Measurements from ENCODE around the gene RFT1. TPM values are rescaled to one million over a fixed set of nuclear protein-coding genes. Genes with fewer than 3 reads are reported as not detected.

The RFT1 gene
- total RNA-seq, 4 donors from 2014 or later = 12.0 to 18.6 (median 14.6) TPM

DNA sequence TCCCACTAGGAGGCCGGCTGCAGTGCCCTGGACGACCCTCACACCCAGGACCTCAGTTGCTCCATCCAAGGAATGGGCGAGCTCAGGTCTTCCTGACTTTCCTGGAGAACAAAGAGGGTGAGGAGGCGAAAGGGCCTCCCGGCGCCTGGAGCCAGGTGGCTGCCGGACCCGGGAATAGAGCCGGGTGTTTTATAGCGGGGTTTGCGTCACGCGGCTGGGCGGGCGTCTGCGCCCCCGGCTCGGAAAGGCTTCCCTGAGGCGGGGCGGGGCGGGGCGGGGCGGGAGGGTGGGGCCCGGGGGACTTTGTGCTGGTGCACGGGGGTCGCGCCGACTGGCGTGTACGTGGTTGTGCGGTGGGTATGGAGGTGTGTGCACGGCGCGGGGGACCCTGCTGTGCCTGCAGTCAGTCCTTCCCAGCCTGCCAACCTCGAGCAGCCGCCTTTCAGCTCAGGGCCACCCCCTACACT, 26.2 kb upstream of the RFT1 start:
- TF ChIP-seq EP300 (IDR thresholded peaks at IDR 0.05) = no peak
- TF ChIP-seq POLR2A (IDR thresholded peaks at IDR 0.05) = no peak
- TF ChIP-seq, protein P1, sequence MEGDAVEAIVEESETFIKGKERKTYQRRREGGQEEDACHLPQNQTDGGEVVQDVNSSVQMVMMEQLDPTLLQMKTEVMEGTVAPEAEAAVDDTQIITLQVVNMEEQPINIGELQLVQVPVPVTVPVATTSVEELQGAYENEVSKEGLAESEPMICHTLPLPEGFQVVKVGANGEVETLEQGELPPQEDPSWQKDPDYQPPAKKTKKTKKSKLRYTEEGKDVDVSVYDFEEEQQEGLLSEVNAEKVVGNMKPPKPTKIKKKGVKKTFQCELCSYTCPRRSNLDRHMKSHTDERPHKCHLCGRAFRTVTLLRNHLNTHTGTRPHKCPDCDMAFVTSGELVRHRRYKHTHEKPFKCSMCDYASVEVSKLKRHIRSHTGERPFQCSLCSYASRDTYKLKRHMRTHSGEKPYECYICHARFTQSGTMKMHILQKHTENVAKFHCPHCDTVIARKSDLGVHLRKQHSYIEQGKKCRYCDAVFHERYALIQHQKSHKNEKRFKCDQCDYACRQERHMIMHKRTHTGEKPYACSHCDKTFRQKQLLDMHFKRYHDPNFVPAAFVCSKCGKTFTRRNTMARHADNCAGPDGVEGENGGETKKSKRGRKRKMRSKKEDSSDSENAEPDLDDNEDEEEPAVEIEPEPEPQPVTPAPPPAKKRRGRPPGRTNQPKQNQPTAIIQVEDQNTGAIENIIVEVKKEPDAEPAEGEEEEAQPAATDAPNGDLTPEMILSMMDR (IDR thresholded peaks at IDR 0.05) = no peak
- no peak overlapping the region for H3K4me3 ChIP-seq
- H3K9me3 ChIP-seq = no peaks in the 10 kb centered on the region
- peaks cover 0 to 17% of the 10 kb centered on the region in 2 donors for H3K27me3 ChIP-seq
- H3K27ac ChIP-seq = no peak overlapping the region
- H3K36me3 ChIP-seq = no peaks in the 10 kb centered on the region
- DNase-seq (ENCODE audit: low spot score in 2 of 2) = no peak
- WGBS, 2 donors = 15 to 23% methylated on average over 15 to 18 of the region's 36 CpGs
- peaks cover 0 to 43% (median 14%) of the 10 kb centered on the region in 4 donors for H3K4me1 ChIP-seq

DNA sequence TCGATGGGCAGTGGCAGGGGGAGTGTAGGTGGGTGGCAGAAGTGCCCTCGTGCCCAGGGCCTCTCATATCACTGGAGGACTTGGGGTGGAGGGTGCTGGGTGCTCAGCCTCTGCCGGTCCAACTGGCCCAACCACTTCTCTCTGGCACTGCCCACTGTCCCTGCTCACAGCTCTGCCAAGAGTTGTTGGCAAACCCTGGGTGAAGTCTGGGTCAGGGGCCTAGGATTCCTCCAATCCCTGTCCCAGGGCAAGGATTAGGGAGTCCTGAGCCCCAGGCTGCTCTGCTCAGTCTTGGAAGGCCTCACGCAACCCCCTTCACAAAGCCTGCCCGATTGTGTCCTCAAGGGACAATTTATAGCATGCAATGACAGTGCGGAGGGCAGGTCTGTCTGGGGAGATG, 25.5 kb upstream of the RFT1 start:
- TF ChIP-seq, protein P1 (IDR thresholded peaks at IDR 0.05) = no peak
- TF ChIP-seq EP300 (IDR thresholded peaks at IDR 0.05) (no peak), POLR2A (IDR thresholded peaks at IDR 0.05) (no peak)
- DNase-seq (ENCODE audit: low spot score in 2 of 2) = no peak
- H3K4me1 ChIP-seq = peaks cover 0 to 44% (median 14%) of the 10 kb centered on the region in 4 donors
- no peaks in the 10 kb centered on the region for H3K36me3 ChIP-seq
- no peak overlapping the region for H3K4me3 ChIP-seq
- no peak overlapping the region for H3K27ac ChIP-seq
- H3K9me3 ChIP-seq = no peaks in the 10 kb centered on the region
- WGBS, 2 donors = 74 to 88% methylated on average over 5 to 6 of the region's 6 CpGs
- peaks cover 0 to 17% of the 10 kb centered on the region in 2 donors for H3K27me3 ChIP-seq

GRCh38 chr3:53154881-53155285, 24.6 kb upstream of the RFT1 start:
- Histone ChIP-seq H3K9me3 (no peaks in the 10 kb centered on the region), H3K27ac (no peak overlapping the region), H3K4me3 (no peak overlapping the region), H3K36me3 (no peaks in the 10 kb centered on the region), H3K4me1 (peaks cover 0 to 41% (median 7%) of the 10 kb centered on the region in 4 donors), H3K27me3 (peaks cover 0 to 17% of the 10 kb centered on the region in 2 donors)
- 75 to 82% methylated on average over 3 to 4 of the region's 4 CpGs for WGBS, 2 donors
- TF ChIP-seq, protein P1 (IDR thresholded peaks at IDR 0.05) = no peak
- TF ChIP-seq EP300 (IDR thresholded peaks at IDR 0.05) = no peak
- no peak for DNase-seq (ENCODE audit: low spot score in 2 of 2)

DNA sequence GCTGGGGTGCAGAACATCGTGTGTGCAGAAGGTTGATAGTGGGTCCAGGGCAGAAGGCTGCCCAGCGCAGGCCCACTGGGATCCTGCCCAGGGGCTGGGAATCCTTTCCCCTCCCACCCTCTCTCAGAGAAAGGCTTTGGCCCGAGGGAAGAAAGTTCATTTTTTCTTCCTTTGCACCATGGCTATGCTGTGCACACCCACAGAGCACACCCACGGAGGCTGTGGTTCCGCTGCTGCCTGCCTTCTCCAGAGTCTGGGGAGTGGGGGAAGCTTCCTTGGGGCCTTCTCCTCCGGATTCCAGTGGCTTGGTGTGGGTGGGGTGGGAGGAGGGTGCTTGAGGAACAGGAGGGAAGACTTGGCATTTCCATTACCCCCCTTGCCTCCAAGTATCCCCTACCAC, 23.7 kb upstream of the RFT1 start:
- no peak overlapping the region for H3K4me3 ChIP-seq
- DNase-seq (ENCODE audit: low spot score in 2 of 2) = no peak
- peaks cover 0 to 17% of the 10 kb centered on the region in 2 donors for H3K27me3 ChIP-seq
- H3K9me3 ChIP-seq = no peaks in the 10 kb centered on the region
- no peaks in the 10 kb centered on the region for H3K36me3 ChIP-seq
- peak overlapping the region in 1 of 4 donors; percentile 34 for H3K27ac ChIP-seq
- TF ChIP-seq EP300 (IDR thresholded peaks at IDR 0.05) = peak in 1 of 2 donors; percentile 6
- TF ChIP-seq, protein P1 (IDR thresholded peaks at IDR 0.05) = no peak
- TF ChIP-seq POLR2A (IDR thresholded peaks at IDR 0.05) = no peak
- peaks cover 0 to 32% (median 2%) of the 10 kb centered on the region in 4 donors for H3K4me1 ChIP-seq
- 42 to 46% methylated on average over 6 of the region's 6 CpGs for WGBS, 2 donors

- no peak for DNase-seq (ENCODE audit: low spot score in 2 of 2)
- 64 to 80% methylated on average over 3 of the region's 3 CpGs for WGBS, 2 donors
- Histone ChIP-seq H3K27ac (peak overlapping the region in 1 of 4 donors; percentile 34), H3K4me1 (peaks cover 0 to 30% (median 2%) of the 10 kb centered on the region in 4 donors), H3K36me3 (no peaks in the 10 kb centered on the region), H3K4me3 (no peak overlapping the region), H3K9me3 (no peaks in the 10 kb centered on the region), H3K27me3 (peaks cover 0 to 17% of the 10 kb centered on the region in 2 donors)
- TF ChIP-seq EP300 (IDR thresholded peaks at IDR 0.05) (no peak), POLR2A (IDR thresholded peaks at IDR 0.05) (no peak)
- TF ChIP-seq, protein P1 (IDR thresholded peaks at IDR 0.05) = no peak
Measured at GRCh38 chr3:53153264-53153823, 23.1 kb upstream of the RFT1 start.
